HL-60 (cell line): ENCODE results near the gene FKBP1B.

Source experiments
- CTCF ChIP-seq: IDR thresholded peaks from one replicate; pipeline ENCODE4 v1.5.1; 2011; ENCODE audit warnings: low read length, control low read depth, inconsistent platforms; ENCODE audit not compliant: insufficient read depth
- GABPA ChIP-seq: IDR thresholded peaks from 2 replicates; pipeline ENCODE4 v1.6.1; 2012; ENCODE audit warnings: low read depth
- POLR2AphosphoS5 ChIP-seq: IDR thresholded peaks from 2 replicates; pipeline ENCODE4 v1.6.1; 2012; ENCODE audit warnings: low read depth
- TF ChIP-seq, protein P1 (sequence below): IDR thresholded peaks from 2 replicates; pipeline ENCODE4 v1.6.1; 2012; ENCODE audit warnings: low read depth; ENCODE audit not compliant: insufficient replicate concordance

DNA sequence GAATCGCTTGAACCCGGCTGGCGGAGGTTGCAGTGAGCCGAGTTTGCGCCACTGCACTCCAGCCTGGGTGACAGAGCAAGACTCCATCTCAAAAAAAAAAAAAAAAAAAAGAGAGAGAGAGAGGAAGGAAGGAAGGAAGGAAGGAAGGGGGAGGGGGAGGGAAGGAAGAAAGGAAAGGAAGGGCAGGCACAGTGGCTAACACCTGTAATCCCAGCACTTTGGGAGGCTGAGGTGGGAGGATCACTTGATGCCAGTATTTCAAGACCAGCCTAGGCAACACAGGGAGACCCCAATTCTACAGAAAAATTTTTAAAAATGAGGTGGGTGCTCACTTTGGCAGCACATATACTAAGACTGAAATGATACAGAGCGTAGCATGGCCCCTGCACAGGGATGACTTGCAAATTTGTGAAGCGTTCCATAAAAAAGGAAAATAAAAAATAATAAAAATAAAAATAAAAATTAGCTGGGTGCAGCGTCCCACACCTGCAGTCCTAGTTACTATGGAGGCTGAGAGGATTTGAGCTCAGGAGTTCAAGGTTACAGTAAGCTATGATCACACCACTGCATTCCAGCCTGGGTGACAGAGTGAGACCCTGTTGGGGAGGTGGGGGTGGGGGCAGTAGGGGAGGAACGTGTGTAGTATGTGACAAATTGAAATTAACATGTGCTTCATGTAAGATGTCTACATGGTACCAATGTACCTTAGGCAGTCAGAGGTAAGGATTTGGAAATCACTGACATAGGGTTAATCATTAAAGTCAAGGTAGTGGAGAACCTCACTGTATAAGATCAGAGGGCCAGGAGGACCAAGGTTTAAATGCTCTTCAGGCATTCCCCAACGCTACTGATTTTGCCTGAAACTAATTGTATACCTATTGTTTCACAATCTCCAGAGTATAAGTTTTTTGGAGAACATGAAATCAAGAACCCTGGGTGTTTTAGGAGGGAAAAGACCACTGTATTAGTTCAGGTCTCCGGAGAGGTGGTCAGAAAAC, 3.7 kb upstream of the FKBP1B start:
- TF ChIP-seq POLR2AphosphoS5 (no peak), CTCF (no peak), GABPA (no peak)
- TF ChIP-seq, protein P1, sequence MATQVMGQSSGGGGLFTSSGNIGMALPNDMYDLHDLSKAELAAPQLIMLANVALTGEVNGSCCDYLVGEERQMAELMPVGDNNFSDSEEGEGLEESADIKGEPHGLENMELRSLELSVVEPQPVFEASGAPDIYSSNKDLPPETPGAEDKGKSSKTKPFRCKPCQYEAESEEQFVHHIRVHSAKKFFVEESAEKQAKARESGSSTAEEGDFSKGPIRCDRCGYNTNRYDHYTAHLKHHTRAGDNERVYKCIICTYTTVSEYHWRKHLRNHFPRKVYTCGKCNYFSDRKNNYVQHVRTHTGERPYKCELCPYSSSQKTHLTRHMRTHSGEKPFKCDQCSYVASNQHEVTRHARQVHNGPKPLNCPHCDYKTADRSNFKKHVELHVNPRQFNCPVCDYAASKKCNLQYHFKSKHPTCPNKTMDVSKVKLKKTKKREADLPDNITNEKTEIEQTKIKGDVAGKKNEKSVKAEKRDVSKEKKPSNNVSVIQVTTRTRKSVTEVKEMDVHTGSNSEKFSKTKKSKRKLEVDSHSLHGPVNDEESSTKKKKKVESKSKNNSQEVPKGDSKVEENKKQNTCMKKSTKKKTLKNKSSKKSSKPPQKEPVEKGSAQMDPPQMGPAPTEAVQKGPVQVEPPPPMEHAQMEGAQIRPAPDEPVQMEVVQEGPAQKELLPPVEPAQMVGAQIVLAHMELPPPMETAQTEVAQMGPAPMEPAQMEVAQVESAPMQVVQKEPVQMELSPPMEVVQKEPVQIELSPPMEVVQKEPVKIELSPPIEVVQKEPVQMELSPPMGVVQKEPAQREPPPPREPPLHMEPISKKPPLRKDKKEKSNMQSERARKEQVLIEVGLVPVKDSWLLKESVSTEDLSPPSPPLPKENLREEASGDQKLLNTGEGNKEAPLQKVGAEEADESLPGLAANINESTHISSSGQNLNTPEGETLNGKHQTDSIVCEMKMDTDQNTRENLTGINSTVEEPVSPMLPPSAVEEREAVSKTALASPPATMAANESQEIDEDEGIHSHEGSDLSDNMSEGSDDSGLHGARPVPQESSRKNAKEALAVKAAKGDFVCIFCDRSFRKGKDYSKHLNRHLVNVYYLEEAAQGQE: no peak
